ENCODE results near the gene ATP2B3.

DNA sequence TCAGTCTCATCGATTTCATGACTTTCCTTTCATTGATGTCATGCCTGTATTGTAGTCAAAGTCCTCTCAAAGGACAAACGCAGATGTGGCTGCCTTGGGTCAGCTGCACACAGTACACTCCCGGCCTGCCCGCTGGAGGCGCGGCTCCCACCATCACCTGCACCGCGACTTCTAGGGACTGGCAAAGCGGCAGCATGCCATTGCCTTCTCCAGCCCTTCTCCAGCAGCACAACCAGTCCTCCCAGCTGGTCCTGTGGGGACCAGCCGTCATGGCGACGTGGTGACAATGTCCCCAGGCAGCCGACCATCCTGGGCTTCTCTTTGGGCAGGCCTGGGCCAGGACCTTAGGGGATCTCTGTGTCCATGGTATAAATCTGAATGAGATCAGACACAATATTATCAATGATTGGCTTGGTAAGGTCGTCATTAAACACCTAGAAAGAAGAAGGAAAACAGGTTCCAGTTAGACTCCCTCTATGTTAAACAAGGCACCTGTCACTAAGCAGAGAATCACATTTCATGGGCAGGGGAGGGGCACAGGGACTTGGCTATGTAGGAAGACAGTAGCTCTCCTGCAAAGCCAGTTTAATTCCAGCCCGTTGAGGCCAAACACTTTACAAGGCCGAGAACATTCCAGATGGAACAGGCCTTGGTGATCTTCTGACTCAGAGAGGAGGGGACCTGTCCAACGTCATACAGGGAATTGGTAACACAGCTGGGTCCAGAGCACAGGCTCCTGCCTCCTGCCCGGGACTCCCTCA, 70.8 kb downstream of the ATP2B3 start:
- TF ChIP-seq POLR2A (IDR thresholded peaks at IDR 0.05; ENCODE audit: low read depth), result no peak
- no peak for TF ChIP-seq CTCF (IDR thresholded peaks at IDR 0.05)
- no peak for TF ChIP-seq POLR2AphosphoS5 (IDR thresholded peaks at IDR 0.05)
